ENCODE data around the gene ABCA1.
"Not testable (repeated sequence)": the region's sequence is repeated elsewhere in the genome, so short reads cannot be mapped to it uniquely, and the experiment has no call there.

The ABCA1 gene

DNA sequence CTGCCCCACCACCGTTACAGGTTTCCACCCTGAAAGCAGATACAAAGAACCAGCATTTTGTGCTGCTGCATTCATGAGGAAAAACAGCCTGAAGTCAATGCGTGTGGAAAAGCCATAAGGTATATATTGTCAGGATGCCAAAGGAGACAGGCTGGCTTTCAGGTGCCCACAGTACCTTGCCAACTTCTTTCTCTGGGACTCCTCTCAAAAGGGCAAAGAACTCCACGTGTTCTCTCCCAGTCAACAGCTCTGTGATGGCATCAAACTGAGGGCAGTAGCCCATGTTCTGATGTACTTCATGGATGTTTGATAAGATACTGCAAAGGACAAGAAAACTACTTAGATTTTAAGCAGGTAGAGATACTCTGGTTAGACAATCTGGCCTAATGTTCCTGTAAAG, 139.7 kb downstream of the ABCA1 start:
- no peak for DNase-seq

DNA sequence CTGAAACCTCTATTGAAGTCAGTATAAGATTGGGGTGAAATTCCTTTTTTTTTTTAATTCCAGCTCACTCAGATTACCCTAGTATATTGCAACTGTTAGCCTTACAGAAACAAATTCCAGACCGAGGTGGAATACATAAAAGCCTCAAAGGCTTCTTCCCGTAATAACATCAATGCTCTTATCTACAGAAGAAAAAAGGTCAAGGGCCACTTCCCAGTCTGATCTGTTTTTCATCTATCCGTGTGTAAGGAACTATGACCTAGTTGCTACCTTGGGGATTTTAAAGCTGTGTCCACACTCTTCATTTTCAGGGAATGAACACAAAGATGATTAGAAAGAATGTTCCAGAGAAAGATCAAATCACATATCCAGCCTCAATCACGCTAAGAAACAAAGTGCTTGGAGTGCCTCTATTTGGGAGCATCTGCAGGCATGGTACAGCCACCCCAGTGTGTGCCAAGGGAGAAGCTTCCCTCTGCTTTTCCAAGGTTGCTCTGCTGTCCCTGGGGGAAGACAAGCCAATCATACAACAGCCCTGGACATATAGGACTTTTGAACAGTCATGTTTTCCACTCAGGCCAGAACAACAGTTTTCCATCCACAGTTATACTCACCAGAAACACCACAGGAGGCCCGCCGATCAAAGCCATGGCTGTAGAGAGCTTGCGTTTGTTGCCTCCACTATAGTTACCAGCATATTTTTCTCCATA, 140.5 kb downstream of the ABCA1 start:
- no peak for DNase-seq

DNA sequence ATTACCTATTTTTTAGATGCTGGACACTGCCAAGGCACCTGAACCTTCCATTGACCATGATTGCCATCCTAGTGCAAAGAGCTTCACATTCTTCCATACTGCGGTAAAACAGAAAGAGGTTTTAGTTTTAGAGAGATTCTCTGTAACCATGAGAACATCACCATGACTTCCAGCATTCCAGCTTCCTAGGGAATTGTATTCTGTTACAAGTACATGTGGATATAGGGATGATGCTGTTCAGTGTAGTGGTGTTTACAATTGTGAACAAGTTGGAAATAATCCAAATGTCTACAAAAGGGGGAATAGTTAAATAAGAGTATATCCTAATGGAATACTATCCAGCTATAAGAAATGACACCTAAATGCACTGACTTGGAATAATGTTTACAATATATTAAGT, 141.7 kb downstream of the ABCA1 start:
- DNase-seq: no peak

DNA sequence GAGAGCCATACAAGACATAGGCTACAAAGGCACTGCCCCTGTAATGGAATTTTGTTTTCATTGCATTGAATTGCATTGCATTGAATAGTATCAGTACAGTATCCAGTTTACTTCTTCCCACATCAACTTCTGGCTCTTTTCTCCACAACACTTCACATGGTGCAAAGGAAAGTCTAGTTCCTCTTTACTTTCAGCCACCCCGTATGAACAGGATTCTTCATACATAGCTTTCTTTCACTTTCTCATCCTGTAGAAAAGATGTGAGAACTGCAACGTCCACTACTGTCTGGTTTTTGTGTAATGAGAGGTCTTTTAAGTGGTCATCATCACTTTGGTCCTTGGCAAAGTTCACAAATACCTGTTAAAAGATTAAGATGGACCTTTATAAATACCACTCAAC, 143.9 kb downstream of the ABCA1 start:
- DNase-seq: peak in 1 of 2 donors; percentile 64

DNA sequence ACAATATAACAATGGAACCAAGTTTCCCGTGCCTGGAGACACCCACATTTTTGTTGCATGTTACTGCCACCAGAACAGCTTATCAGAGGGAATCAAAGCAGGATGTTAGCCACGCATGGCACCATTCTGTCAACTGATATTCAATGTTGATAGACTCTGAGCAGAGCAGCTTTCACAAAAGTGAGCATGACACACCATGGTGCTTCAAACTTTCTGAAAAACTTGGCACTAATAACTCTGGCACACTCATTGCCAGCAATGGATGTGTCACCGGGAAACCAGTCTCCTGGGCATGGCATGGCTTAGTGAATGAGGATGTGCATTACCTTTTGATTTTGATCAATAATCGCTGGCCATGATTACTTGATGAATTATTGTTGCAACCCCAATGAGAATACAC, 144.4 kb downstream of the ABCA1 start:
- DNase-seq: no peak

DNA sequence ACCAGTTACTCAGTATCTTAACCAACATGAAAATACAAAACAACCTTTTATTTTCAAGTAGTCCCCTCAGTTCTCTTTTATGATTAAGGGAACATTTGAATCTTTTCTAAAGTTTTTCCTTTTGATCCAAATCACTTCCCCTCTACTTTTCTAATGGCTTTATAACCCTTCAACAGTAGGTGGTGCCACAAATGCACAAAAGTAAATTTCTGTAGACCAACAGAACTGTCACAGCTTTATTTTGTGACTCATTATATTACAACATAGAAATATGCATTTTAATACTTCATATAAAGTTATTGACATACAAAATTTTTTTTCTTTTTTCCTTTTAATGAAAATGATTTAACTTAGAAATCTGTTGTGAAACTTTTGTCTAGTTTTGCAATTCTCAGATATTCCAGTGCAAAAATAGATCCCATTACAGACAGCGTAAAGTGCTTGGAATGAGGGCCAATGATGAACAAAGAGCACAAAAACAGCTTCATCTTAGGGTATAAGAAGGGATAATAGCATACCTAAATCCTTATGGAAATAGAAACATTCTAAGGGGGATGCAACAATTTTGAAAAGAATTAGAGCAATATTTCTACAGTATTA, 147.1 kb downstream of the ABCA1 start:
- DNase-seq: peak in 1 of 2 donors; percentile 65

DNA sequence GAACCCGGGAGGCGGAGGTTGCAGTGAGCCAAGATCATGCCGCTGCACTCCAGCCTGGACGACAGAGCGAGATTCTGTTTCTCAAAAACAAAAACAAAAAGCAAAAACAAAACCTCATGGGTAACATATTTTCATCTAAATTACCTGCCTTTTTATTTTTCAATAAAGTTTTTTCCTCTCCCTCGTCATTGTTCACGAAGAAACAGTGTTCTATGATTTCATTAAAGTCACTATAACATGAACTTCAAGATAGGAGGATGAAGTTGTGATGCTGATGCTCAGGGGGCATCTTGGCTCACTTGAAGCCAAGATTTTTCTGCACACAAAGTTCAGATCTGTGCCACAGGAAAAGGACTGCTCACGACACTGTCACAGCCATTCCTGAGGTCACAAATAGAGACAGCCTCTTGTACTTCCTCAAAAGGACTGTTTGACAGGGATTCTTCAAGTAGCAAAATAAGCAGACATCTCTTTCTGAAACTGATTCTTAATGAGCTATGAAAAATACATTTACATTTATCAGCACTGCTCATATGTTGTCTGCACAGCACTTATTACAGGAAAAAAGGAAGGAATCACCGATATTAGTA, 147.9 kb downstream of the ABCA1 start:
- DNase-seq: peak in 1 of 2 donors; percentile 53

DNA sequence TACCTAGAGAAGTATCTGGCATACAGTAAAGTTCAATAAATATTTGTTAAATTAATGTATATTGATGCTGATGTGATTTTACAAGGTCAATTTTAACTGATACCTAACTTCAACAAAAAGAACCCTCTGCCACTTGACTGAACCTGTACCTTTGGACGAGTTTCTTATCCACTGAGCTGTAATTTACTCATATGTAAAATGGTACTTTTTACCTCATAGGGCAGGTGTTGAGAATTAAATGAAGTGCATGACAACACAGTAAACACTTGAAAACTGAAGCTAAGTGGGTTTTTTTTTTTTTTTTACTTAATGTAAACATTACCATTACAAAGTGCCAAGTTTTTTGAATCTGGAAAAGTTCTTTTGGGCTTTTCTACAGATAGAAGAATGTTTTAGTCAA, 148.6 kb downstream of the ABCA1 start:
- no peak for DNase-seq

DNA sequence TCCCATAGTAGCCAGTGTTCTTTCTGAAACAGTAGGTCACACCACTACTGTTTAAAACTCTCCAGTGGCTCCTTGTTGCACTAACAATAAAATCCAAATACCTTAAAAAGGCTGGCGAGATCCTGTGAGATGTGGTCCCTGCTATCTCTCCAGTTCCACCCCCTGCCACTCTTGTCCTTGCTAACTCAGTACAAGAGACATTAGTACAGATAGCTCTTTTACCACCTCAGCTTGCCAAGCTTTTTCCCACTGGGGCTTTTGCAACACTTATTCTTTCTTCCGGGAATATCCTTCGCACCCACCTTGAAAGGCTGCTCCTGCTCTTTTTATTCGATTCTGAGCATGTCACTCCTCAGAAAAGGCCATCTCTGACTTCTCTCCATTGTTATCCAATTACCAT, 149.2 kb downstream of the ABCA1 start:
- DNase-seq: no peak

DNA sequence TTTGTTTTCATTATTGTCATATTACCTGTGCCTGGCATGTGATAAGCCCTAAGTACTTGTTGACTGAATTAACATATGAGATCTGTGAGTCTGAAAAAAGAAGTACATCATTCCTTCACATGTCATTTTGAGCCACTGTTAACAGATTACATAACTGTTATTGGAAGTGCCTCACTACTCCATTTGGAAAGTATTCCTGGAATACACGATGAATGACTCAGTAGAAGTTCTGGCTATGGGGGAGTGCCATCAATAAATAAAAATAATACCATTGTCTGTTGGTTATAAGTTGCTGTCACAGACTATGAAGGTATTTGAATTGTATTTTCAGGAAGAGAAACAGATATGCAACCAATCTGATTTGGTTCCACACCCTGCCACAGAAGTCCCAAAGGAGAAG, 151.2 kb downstream of the ABCA1 start:
- DNase-seq: no peak

DNA sequence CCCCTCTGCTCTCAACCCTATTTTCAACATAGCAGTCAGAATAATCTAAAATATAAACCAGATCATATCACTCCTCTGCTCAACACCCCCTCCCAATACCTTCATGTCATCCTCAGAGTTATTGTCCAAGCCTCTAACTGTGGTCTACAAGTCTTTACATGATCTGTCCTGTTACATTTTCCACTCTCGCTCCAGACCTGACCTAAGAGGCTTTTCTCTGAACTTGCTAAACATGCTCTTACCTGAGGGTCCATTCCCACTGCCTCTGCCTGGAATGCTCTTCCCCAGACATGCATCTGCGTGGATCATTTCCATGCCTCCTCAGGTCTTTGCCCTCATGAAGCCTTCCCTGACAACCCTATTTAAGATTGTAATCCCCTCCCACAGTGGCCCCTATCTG, 152.0 kb downstream of the ABCA1 start:
- DNase-seq: no peak

DNA sequence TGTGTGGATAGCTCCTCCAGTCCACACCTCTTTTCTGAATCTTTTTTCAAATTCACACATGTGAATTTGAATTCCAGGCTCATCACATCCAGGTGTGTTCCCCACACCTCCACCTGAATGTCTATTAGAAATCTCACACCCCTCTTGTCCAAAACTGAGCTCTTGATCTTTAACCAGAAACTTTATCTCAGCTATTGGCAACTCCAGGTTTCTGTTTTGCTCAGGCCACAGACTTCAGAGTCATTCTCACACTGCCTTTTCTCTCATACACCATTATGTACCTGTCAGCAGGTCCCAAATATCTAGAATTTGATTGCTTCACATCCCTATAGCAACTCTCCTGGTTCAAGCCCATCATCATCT, 152.4 kb downstream of the ABCA1 start:
- DNase-seq: no peak

DNA sequence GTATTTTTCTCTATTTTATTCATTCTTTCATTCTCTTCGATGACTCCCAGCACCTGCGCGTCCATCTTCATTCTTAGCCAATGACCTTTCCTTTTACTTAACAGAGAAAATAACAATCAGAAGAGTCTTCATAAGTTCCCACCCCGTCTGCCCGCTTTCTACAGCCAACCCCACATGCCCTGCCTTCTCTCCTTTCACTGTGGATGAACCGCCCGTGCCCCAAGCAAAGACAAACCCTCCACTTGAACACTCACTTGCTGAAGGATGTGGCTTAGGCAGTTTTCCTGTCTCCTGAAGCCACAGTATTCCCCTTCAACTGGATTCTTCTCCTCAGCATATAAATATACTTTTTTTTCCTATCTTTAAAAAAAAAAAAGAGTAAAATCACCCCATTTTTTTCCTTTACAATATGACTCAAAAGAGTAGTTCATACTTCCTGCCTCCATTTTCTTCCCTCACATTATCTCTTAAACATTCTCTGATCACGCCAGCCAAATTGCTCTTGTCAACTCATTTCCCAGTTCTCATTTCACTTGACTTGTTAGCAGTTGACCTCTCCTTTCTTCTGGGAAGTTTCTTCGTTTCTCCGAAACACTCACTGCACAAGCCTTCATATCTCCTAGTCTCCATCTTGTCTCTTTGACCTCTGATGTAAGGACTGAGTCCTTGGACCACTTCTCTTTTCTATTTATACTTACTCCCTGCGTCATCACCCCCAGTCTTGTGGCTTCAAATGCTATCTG, 153.0 kb downstream of the ABCA1 start:
- DNase-seq: peak in 1 of 2 donors; percentile 79

DNA sequence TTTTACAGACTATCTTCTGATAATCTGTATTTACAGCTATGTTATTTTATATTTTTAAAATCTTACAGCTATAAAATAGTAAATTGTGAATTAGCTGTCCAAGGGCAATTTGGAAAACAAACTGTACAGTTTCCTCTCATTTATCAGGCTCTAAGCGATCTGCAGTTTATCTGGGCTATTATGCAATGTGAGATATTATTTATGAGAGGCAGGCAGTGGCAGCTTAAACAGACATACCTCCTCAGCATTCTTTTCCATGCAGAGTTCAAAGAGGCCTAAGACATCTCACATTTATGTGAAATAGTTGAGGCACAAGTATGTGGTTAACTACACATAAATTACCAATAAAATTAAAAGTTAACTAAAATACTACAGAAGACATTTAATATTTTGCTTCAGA, 153.8 kb downstream of the ABCA1 start:
- DNase-seq: no peak

DNA sequence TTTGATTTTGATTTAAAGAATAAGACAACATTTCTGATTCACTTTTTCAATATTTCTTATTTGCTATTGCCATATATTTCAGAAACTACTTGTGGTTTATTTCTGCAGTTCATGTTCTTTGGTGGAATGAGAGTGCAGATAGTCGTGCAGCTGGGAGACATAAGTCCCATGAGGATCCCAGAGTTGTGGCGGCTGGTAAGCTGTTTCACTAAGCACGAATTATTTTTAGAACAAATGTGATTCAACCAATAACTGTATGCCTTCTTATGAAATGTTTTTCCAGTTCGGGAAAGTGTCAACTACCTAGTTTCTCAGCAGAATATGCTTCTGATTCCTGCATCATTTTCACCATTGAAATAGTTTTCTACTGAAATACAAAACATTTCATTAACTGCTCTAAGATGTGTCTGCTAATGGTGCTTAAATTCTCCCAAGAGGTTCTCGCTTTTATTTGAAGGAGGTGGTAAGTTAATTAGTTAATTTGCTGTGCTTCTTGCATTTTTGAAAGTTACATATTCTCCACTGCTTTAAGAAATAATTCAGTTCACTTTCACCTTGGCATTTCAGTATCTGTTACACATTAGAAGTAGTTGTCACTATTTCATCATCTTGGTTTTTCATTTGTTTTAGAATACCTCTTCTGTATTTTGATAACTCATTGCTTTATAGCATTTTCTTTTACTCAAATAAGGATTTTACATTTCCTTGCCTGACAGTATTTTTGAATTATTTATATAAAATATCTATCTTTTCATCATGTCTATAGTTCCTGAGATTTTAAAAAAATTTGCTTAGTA, 155.0 kb downstream of the ABCA1 start:
- no peak for DNase-seq

DNA sequence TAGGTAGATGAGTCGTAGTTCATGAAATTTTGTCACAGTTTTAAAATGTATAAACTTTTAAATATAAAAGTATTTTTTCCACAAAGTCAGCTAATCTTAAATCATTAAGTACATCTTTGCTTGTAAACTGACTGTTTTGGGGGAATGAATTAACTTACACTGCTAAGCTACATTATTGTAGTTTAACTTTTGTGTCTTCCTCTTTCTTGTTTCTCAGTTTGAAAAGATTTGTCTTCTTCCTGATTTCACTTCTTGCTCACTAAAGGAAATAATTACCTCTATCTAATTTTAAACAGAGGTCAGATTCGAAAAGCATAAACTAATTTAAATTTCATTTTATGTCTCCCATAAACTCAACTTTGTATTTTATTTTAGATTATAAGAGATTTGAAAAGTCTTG, 158.3 kb downstream of the ABCA1 start:
- peak in 1 of 2 donors; percentile 13 for DNase-seq

DNA sequence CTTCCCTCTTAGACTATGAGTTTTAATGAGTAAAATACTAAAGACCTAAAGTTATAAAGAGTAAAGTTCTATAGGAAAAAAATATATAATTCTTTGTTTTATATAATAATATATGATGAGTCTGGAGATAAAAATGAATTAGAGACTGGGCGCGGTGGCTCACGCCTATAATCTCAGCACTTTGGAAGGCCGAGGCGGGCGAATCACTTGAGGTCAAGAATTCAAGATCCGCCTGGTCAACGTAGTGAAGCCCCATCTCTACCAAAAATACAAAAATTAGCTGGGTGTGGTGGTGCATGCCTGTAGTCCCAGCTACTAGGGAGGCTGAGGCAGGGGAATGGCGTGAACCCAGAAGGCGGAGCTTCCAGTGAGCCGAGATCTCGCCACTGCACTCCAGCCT, 158.9 kb downstream of the ABCA1 start:
- DNase-seq: not testable (repeated sequence)

DNA sequence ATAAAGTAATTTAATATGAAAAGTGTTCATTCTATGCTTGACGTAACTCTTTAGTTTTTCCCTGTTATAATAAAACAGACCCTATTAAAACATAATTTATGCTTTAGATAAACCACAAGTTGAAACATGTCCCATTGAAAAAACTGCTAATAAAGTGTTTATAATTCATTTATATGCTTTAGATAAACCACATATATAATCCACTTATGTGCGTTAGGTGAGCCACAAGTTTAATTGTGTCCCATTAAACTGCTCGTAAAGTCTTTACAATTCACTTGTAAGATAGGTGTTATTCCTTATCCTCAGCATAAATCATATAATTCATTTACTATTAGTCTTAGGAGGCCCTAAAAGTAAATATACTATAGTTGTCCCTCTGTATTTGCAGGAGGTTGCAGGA, 160.4 kb downstream of the ABCA1 start:
- DNase-seq: no peak

DNA sequence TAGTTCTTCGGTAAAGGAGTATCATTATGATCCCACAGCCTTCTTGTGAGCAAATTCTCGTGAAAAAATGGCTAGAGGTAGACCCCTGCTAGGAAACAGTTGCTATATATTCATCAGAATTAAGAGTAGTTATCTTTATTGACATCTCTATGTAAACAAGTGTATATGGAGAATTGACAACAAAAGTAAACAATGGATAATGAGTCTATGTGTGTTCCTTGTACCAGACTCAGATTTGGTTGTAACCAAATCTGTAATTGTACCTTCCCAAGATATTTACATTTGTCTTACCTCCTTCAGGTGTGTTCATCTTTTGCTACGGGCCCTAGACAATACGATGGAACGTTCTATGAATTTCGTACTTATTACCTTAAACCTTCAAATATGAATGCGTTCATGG, 161.9 kb downstream of the ABCA1 start:
- no peak for DNase-seq

DNA sequence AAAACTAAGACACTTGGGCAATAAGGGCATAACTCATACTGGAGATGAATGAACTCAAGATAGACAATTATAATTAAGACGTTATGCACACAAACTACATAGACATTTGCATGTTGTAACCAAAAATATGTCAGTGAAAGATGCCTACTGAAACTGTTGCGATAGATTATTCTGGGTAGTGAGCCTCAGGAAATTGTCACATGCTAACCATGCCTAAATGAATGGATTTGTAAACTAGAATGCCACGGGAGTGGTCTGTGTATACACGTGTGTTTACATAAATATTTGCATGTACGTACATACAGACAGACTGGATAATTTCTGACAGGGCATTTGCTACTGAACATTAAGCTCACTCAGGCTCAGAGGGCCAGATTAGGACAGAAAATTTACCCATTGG, 162.8 kb downstream of the ABCA1 start:
- DNase-seq: no peak

DNA sequence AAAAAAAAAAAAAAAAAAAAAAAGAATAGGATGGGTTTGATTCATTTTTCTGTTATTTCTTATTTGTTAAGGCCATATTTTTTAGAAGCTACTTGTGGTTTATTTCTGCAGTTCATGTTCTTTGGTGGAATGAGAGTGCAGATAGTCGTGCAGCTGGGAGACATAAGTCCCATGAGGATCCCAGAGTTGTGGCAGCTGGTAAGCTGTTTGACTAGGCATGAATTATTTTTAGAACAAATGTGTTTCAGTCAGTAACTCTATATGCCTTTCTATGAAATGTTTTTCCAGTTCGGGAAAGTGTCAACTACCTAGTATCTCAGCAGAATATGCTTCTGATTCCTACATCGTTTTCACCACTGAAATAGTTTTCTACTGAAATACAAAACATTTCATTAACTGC, 169.0 kb downstream of the ABCA1 start:
- no peak for DNase-seq

DNA sequence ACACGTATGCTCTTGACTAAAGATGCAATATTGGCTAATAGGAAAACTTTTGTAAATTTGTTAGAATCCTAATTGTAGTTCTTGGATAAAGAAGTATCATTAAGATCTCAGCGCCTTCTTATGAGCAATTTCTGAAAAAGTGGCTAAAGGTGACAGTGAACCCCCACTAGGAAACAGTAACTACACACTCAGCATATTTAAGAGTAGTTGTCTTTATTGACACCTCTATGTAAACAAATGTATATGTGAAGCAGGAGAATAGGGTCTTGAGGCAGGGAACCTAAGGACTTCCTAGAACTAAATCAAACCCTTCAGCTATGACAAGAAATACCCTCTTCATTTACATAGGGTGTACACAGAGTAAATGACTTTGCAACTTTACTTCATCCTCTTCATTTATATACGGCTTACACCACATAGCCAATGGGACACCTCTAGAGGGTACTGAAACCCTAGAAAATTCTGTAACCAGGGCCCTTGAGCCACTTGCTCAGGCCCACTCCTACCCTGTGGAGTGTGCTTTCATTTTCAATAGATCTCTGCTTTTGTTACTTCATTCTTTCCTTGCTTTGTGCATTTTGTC, 177.7 kb downstream of the ABCA1 start:
- peak in 1 of 2 donors; percentile 54 for DNase-seq
